Osteocyte (in vitro differentiated cells): ENCODE measurements around the gene COLQ. TPM values are rescaled to one million over a fixed set of nuclear protein-coding genes. Genes with fewer than 3 reads are reported as not detected.

Source experiments
- DNase-seq: peaks from one replicate; pipeline ENCODE4 v3.0.0; 2021; ENCODE audit warnings: mixed read lengths; ENCODE audit not compliant: unreplicated experiment; ENCODE audit errors: extremely low spot score
- H3K27ac Mint-ChIP-seq: one replicate; pipeline ENCODE4 v1.8.0; 2021; ENCODE audit warnings: mild to moderate bottlenecking, mixed read lengths; ENCODE audit not compliant: unreplicated experiment
- H3K27me3 Mint-ChIP-seq: one replicate; pipeline ENCODE4 v1.8.0; 2021; ENCODE audit warnings: mixed read lengths; ENCODE audit not compliant: unreplicated experiment
- H3K36me3 Mint-ChIP-seq: one replicate; pipeline ENCODE4 v1.8.0; 2021; ENCODE audit warnings: mixed read lengths; ENCODE audit not compliant: unreplicated experiment
- H3K4me1 Mint-ChIP-seq: one replicate; pipeline ENCODE4 v1.8.0; 2021; ENCODE audit warnings: mixed read lengths; ENCODE audit not compliant: unreplicated experiment
- H3K4me3 Mint-ChIP-seq: one replicate; pipeline ENCODE4 v1.8.0; 2021; ENCODE audit warnings: mild to moderate bottlenecking, moderate library complexity, mixed read lengths; ENCODE audit not compliant: unreplicated experiment
- H3K9me3 Mint-ChIP-seq: one replicate; pipeline ENCODE4 v1.8.0; 2021; ENCODE audit warnings: mixed read lengths; ENCODE audit not compliant: unreplicated experiment
- CTCF ChIP-seq: fragments of 200-600 bp; sonication (generic); IDR thresholded peaks from 2 replicates; pipeline ENCODE4 v1.5.0; 2021; ENCODE audit warnings: antibody characterized with exemption, mild to moderate bottlenecking, moderate library complexity
- total RNA-seq: library from RNA; stranded (reverse); gene quantifications from 2 replicates; pipeline ENCODE4 v1.2.1, GENCODE V29; 2021

COLQ gene
- total RNA-seq, 1 donor from 2014 or later = 2.6 TPM

GRCh38 chr3:15493436-15493835 lies 28.1 kb downstream of the COLQ start:
- Mint-ChIP-seq H3K27me3 (no peaks in the 10 kb centered on the region), H3K4me3 (no peak overlapping the region), H3K9me3 (no peaks in the 10 kb centered on the region), H3K27ac (no peak overlapping the region), H3K4me1 (no peaks in the 10 kb centered on the region), H3K36me3 (no peaks in the 10 kb centered on the region)
- no peak for TF ChIP-seq CTCF
- no peak for DNase-seq

GRCh38 chr3:15492847-15493360 lies 28.6 kb downstream of the COLQ start:
- Mint-ChIP-seq H3K36me3 (no peaks in the 10 kb centered on the region), H3K4me3 (no peak overlapping the region), H3K27me3 (no peaks in the 10 kb centered on the region), H3K4me1 (no peaks in the 10 kb centered on the region), H3K27ac (no peak overlapping the region), H3K9me3 (no peaks in the 10 kb centered on the region)
- no peak for TF ChIP-seq CTCF
- DNase-seq = no peak

GRCh38 chr3:15491143-15491542 lies 30.4 kb downstream of the COLQ start:
- Mint-ChIP-seq H3K9me3 (no peaks in the 10 kb centered on the region), H3K27ac (no peak overlapping the region), H3K27me3 (no peaks in the 10 kb centered on the region), H3K36me3 (peaks cover 5% of the 10 kb centered on the region), H3K4me3 (no peak overlapping the region), H3K4me1 (no peaks in the 10 kb centered on the region)
- no peak for TF ChIP-seq CTCF
- DNase-seq = no peak

GRCh38 chr3:15490158-15490557 lies 31.3 kb downstream of the COLQ start:
- no peak for DNase-seq
- Mint-ChIP-seq H3K36me3 (peaks cover 5% of the 10 kb centered on the region), H3K9me3 (no peaks in the 10 kb centered on the region), H3K27me3 (no peaks in the 10 kb centered on the region), H3K27ac (no peak overlapping the region), H3K4me1 (no peaks in the 10 kb centered on the region), H3K4me3 (no peak overlapping the region)
- no peak for TF ChIP-seq CTCF

- Mint-ChIP-seq H3K36me3 (peaks cover 5% of the 10 kb centered on the region), H3K27ac (no peak overlapping the region), H3K4me1 (no peaks in the 10 kb centered on the region), H3K27me3 (peaks cover 11% of the 10 kb centered on the region), H3K9me3 (peaks cover 6% of the 10 kb centered on the region), H3K4me3 (no peak overlapping the region)
- DNase-seq = no peak
- no peak for TF ChIP-seq CTCF
Measured at GRCh38 chr3:15488002-15488401, 33.5 kb downstream of the COLQ start.
